Activated T-cell treated with anti-CD3 and anti-CD28 coated beads, Interleukin-2, amount 50 U/mL, for 24 hours (primary cell): Measurements from ENCODE around the gene ANP32B.
"Not testable (repeated sequence)": the region's sequence is repeated elsewhere in the genome, so short reads cannot be mapped to it uniquely, and the experiment has no call there.

Source experiments
- DNase-seq: peaks from one replicate; pipeline ENCODE4 v3.0.0-alpha.2; 2020
- H3K27ac Mint-ChIP-seq: 2 replicates; pipeline ENCODE4 v1.8.0; 2020; ENCODE audit warnings: mild to moderate bottlenecking, mixed read lengths
- H3K27me3 Mint-ChIP-seq: 2 replicates; pipeline ENCODE4 v1.8.0; 2020; ENCODE audit warnings: mixed read lengths
- H3K36me3 Mint-ChIP-seq: 2 replicates; pipeline ENCODE4 v1.8.0; 2020; ENCODE audit warnings: low read depth, mixed read lengths
- H3K4me1 Mint-ChIP-seq: 2 replicates; pipeline ENCODE4 v1.8.0; 2020; ENCODE audit warnings: low read depth, mixed read lengths
- H3K4me3 Mint-ChIP-seq: 2 replicates; pipeline ENCODE4 v1.8.0; 2020; ENCODE audit warnings: mild to moderate bottlenecking, moderate library complexity, mixed read lengths
- H3K9me3 Mint-ChIP-seq: 2 replicates; pipeline ENCODE4 v1.8.0; 2020; ENCODE audit warnings: mixed read lengths

ANP32B gene

DNA sequence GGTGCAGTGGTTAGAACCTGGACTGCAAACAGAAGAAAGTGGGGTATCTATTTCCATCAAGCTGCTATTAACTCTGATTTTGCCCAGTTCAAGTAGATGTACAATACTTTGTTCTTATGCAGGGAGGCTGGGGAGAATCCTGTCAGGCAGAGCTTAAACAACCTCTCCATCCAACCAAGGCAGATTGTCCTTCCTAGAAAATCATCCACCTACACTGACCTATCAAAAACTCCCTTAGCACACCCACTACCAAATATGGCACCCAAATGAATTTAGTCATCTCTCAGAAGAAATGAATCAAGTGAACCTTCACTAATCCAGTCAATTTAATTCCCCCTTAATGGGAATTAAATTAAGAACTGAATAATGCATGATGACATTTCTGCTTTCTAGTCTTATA is 26.8 kb upstream of the ANP32B start:
- H3K27me3 Mint-ChIP-seq: no peaks in the 10 kb centered on the region
- no peaks in the 10 kb centered on the region for H3K9me3 Mint-ChIP-seq
- peaks cover 9% of the 10 kb centered on the region for H3K4me1 Mint-ChIP-seq
- H3K36me3 Mint-ChIP-seq: no peaks in the 10 kb centered on the region
- no peak overlapping the region for H3K4me3 Mint-ChIP-seq
- DNase-seq: no peak
- H3K27ac Mint-ChIP-seq: no peak overlapping the region

DNA sequence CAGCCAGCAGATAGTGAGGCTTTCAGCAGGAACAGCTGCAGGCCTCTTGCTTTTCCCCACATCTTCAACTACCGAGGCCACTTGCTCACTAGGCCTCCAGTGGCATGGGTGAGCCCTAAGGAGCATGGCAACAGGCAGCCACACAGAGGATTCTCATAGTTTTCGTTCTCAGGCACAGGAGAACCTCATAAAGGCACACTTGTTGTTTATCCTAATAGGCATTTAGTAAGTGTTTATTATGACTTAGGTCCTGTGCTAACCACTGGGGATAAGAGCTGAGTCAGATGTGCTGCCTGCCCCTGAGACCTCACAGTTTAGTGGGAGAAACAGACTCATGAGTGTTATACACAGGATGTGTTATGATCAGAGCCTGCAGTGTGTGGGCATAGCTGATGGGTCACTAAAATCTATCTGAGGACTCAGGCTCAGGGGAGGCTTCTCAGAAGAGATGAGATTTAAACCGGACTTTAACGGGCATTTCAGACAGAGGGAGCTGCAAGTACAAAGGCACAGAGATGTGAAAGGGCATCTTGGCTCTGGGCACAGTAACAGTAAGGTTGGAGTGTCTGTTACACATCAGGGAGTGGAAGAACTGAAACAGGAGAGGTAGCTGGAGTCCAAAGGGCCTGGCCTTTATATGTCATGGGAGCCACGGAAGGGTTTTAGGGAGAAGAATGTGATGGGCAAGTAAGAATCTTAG is 24.2 kb upstream of the ANP32B start:
- H3K27ac Mint-ChIP-seq: no peak overlapping the region
- no peak overlapping the region for H3K4me3 Mint-ChIP-seq
- no peaks in the 10 kb centered on the region for H3K9me3 Mint-ChIP-seq
- H3K27me3 Mint-ChIP-seq: no peaks in the 10 kb centered on the region
- no peaks in the 10 kb centered on the region for H3K36me3 Mint-ChIP-seq
- DNase-seq: no peak
- H3K4me1 Mint-ChIP-seq: peaks cover 9% of the 10 kb centered on the region

DNA sequence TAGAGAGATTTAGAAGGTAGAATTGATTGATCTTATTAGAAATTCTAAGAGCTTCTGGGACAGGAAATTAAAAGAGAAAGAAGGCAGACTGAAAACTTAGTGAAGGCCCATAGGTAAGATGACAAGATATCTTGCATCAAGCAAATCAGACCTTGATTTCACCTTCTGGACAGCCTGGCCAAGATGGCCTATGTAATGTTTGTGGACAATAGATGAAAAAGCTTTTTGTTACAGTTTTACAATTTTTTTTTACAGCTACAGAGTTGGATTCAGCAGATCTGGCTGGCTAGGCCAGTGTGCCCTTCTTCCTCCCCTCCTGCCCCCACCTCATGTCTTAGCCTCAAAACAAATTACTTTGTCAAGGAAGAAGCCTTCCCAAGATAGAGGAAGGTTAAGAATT is 23.6 kb upstream of the ANP32B start:
- H3K27me3 Mint-ChIP-seq: no peaks in the 10 kb centered on the region
- H3K9me3 Mint-ChIP-seq: no peaks in the 10 kb centered on the region
- peaks cover 9% of the 10 kb centered on the region for H3K4me1 Mint-ChIP-seq
- H3K36me3 Mint-ChIP-seq: no peaks in the 10 kb centered on the region
- DNase-seq: no peak
- no peak overlapping the region for H3K4me3 Mint-ChIP-seq
- no peak overlapping the region for H3K27ac Mint-ChIP-seq

DNA sequence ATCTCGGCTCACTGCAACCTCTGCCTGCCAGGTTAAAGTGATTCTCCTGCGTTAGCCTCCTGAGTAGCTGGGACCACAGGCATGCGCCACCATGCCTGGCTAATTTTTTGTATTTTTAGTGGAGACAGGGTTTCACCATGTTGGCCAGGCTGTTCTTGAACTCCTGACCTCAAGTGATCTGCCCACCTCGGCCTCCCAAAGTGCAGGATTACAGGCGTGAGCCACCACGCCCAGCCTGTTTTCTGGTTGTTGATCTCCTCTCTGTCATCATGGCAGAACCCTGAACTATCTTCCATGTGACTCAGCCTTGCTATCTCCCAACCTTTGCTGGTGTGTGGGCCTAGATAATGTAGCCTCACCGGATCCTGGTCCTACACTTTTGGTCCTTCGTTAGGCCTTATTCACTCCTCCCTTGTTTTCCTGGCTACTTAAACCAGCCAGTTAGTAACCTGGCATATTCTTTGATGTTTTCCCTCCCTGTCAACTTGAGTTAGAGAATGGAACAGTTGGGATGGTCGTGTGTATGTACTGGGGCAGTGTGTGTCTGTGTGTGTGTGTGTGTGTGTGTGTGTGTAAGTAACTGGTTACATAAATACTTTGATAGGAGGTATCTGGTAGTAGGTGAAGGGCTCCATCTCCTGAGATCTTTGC is 22.3 kb upstream of the ANP32B start:
- not testable (repeated sequence) for DNase-seq, H3K4me3 Mint-ChIP-seq, H3K9me3 Mint-ChIP-seq, H3K27ac Mint-ChIP-seq, H3K4me1 Mint-ChIP-seq, H3K36me3 Mint-ChIP-seq, H3K27me3 Mint-ChIP-seq

DNA sequence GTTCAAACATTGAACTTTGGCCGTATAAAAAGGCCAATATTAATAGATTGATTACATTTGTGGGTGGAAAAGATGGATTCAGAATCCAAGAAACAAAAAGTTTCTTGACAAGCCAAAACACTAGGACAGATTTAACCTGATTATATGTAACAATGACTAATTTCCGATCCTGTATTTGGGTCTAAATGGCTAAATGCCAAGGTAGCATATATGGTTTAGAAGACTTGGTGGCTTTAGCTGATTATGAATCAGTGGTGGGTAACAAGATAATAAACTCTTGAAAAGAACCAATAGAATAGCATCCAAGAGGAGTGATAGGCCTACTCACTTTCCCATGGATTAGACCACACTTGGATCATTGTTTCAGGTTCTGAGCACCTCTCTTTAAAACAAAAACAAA is 21.8 kb upstream of the ANP32B start:
- no peak overlapping the region for H3K4me3 Mint-ChIP-seq
- DNase-seq: no peak

DNA sequence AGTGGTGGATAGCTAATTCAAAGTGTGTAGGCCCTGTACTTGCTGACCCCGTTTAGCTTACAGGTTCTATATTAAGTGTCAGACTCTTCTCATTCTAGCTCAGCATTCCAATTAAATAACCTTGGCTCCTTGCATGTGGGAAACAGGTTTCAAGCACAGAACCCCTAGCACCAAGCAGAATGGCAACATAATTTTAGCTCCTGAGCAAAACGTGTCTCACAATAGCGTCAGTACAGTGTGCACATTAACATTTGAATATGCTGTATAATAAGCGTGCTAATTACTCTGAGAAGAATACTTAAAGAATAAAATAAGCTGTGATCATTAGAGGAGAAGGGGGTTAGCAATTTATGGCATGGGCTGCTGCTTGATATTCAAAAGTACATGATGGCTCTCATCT is 21.0 kb upstream of the ANP32B start:
- no peaks in the 10 kb centered on the region for H3K9me3 Mint-ChIP-seq
- H3K27ac Mint-ChIP-seq: no peak overlapping the region
- no peaks in the 10 kb centered on the region for H3K36me3 Mint-ChIP-seq
- no peak overlapping the region for H3K4me3 Mint-ChIP-seq
- no peak for DNase-seq
- peaks cover 3% of the 10 kb centered on the region for H3K4me1 Mint-ChIP-seq
- H3K27me3 Mint-ChIP-seq: no peaks in the 10 kb centered on the region

More for the DNA sequence above, 21.8 kb upstream of the ANP32B start:
- H3K27me3 Mint-ChIP-seq: no peaks in the 10 kb centered on the region
- H3K27ac Mint-ChIP-seq: no peak overlapping the region
- H3K36me3 Mint-ChIP-seq: no peaks in the 10 kb centered on the region
- H3K4me1 Mint-ChIP-seq: peaks cover 5% of the 10 kb centered on the region
- no peaks in the 10 kb centered on the region for H3K9me3 Mint-ChIP-seq

DNA sequence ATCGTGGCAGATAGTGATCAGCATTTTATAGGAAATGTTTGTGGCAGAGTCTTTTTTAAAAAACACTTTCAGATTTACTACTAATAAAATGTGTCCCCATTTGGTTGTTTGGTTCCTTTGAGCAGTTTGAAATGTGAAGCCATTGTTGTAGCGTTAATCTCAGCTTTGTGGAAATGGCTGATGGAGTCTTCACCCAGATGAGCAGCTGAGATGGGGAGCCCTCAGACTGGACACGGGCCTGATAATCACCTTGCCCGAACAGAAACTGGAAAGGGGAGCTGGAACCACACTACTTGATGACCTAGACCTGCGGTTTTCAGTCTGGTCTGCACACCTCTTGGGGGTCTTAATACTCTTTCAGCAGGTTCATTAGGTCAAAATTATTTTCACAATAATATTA is 20.6 kb upstream of the ANP32B start:
- Mint-ChIP-seq H3K4me1 (peaks cover 3% of the 10 kb centered on the region), H3K27me3 (no peaks in the 10 kb centered on the region), H3K27ac (no peak overlapping the region), H3K4me3 (no peak overlapping the region), H3K9me3 (no peaks in the 10 kb centered on the region), H3K36me3 (no peaks in the 10 kb centered on the region)
- DNase-seq: no peak

DNA sequence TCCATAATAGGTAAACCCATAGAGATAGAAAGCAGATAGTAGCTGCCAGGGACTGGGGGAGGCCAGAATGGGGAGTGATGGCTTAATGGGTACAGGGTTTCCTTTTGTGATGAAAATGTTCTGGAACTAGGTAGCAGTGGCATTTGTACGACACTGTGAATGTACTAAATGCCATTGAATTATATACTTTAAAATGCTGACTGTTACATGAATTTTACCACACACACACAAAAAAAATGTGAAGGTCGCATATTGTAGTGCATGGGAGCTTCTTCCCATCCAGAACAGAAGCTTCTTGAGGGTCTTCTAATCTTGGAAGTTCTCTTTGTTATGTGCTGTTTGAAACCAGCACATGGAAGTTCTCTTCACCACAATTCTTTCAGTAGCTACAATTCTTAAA is 19.9 kb upstream of the ANP32B start:
- Mint-ChIP-seq H3K4me1 (peaks cover 3% of the 10 kb centered on the region), H3K27ac (no peak overlapping the region), H3K27me3 (no peaks in the 10 kb centered on the region), H3K4me3 (no peak overlapping the region), H3K9me3 (no peaks in the 10 kb centered on the region), H3K36me3 (no peaks in the 10 kb centered on the region)
- no peak for DNase-seq

DNA sequence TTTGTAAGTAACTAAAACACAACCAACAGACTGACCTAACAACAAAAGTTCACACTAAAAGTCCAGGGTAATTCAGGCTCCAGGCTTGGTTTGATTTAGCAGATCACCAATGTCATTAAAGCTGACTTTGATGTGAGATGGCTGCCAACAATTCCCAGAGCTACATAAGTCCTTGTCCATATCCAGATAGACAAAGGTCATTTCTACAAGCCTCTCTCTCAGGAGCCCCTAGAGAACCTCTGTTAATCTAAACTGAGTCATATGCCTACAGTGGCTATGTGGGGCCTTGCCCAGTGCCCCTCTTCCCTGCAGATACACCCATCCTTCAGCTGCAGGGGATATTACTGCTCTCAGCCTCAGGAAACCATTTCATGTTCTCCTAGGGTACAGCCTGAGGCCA is 18.2 kb upstream of the ANP32B start:
- H3K27ac Mint-ChIP-seq: no peak overlapping the region
- H3K4me1 Mint-ChIP-seq: no peaks in the 10 kb centered on the region
- no peaks in the 10 kb centered on the region for H3K9me3 Mint-ChIP-seq
- H3K36me3 Mint-ChIP-seq: no peaks in the 10 kb centered on the region
- H3K4me3 Mint-ChIP-seq: no peak overlapping the region
- no peaks in the 10 kb centered on the region for H3K27me3 Mint-ChIP-seq
- DNase-seq: no peak

DNA sequence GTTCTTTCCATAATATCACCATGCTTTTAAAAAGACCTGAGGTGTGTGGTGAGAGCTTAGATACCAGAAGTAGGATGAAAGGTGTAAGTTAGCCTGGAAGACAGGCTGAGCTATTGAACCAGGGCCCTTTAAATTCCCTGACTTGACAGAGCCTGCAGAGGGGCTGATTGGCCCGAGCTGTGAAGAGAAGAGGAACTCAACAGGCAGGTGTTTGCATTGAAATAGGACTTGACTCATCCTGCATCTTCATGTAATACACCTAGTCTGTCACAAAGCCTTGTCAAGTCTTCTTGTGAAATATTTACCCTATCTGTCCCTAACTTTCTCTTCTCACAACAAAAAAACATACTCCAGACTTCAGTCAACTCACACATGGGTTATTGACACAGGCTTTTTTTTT is 16.6 kb upstream of the ANP32B start:
- Mint-ChIP-seq H3K27me3 (no peaks in the 10 kb centered on the region), H3K36me3 (no peaks in the 10 kb centered on the region), H3K9me3 (no peaks in the 10 kb centered on the region), H3K27ac (no peak overlapping the region), H3K4me1 (peaks cover 6% of the 10 kb centered on the region), H3K4me3 (no peak overlapping the region)
- no peak for DNase-seq

DNA sequence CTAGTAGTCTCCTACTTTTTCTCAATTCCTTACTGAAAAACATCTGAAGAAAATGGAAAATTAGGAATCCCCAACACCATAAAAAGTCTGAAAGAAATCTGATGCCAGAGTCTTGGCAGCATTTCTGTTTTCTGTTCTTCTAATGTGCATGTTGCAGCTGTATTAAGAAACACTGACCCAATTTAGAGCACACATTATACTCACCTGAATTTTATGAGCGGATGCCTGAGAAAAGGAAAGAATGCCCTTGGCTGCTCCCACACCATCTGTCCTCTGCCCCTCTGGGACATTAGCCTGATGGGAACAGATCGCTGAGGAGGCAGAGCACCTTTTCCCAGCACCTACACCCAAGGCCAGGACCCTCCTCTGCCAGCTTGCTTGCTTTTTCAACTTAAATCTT is 14.1 kb upstream of the ANP32B start:
- no peak for DNase-seq
- H3K27me3 Mint-ChIP-seq: no peaks in the 10 kb centered on the region
- no peaks in the 10 kb centered on the region for H3K9me3 Mint-ChIP-seq
- peaks cover 6% of the 10 kb centered on the region for H3K4me1 Mint-ChIP-seq
- H3K27ac Mint-ChIP-seq: peak overlapping the region; percentile 26
- H3K4me3 Mint-ChIP-seq: no peak overlapping the region
- no peaks in the 10 kb centered on the region for H3K36me3 Mint-ChIP-seq

DNA sequence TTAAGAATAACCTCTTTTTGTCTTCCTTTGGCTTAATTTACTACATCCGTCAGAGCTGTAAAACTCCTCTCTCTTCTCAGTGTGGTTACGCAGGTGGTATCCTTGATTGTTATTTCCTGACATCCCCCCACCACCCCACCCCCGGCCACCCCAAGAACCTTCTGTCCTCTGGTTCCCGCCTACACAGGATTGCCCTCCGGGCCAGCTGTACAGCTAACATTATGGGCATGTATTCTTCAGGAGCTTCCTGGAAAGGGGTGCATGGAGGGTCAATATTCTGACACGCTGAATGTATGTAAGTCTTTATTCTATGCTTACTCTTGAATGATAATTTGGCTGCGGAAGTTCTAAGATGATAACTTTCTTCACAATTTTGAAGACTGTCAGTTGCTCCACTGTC is 13.0 kb upstream of the ANP32B start:
- no peak overlapping the region for H3K4me3 Mint-ChIP-seq

DNA sequence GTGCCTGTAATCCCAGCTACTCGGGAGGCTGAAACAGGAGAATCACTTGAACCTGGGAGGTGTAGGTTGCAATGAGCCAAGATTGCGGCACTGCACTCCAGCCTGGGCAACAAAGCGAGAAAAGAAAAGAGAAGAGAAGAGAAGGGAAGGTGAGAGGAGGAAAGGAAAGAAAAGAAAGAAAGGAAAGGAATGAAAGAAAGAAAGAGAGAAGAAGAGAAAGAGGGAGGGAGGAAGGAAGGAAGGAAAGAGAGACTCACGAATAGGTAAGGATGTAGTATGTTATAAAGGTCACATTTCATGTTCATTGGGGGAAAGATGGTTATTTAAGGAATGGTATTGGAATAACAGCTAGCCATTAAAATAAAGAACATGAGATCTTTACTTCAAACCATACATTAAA is 10.4 kb upstream of the ANP32B start:
- H3K4me1 Mint-ChIP-seq: peaks cover 6% of the 10 kb centered on the region
- H3K4me3 Mint-ChIP-seq: no peak overlapping the region
- peaks cover 2% of the 10 kb centered on the region for H3K9me3 Mint-ChIP-seq
- no peak overlapping the region for H3K27ac Mint-ChIP-seq
- no peak for DNase-seq
- no peaks in the 10 kb centered on the region for H3K27me3 Mint-ChIP-seq
- H3K36me3 Mint-ChIP-seq: no peaks in the 10 kb centered on the region

More for the DNA sequence above, 13.0 kb upstream of the ANP32B start:
- Mint-ChIP-seq H3K27ac (no peak overlapping the region), H3K9me3 (peaks cover 1% of the 10 kb centered on the region), H3K27me3 (no peaks in the 10 kb centered on the region), H3K4me1 (peaks cover 6% of the 10 kb centered on the region), H3K36me3 (no peaks in the 10 kb centered on the region)
- DNase-seq: no peak

DNA sequence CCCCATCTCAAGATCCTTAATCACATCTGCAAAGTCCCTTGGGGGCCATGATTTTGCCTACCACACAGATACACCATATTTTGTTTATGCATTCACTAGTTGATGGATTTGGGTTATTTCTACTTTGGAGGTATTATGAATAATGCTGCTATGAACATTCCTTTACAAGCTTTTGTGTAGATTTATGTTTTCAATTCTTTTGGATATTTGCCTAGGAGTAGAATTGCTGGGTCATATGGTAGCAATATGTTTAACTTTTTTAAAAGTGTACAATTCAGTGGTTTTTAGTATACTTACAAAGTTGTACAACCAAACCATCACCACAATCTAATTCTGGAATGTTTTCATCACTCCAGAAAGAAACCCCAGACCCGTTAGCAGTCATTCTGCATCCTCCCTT is 7.8 kb upstream of the ANP32B start:
- Mint-ChIP-seq H3K4me3 (no peak overlapping the region), H3K27me3 (no peaks in the 10 kb centered on the region), H3K36me3 (no peaks in the 10 kb centered on the region), H3K27ac (no peak overlapping the region), H3K4me1 (peaks cover 14% of the 10 kb centered on the region), H3K9me3 (peaks cover 2% of the 10 kb centered on the region)
- DNase-seq: no peak

DNA sequence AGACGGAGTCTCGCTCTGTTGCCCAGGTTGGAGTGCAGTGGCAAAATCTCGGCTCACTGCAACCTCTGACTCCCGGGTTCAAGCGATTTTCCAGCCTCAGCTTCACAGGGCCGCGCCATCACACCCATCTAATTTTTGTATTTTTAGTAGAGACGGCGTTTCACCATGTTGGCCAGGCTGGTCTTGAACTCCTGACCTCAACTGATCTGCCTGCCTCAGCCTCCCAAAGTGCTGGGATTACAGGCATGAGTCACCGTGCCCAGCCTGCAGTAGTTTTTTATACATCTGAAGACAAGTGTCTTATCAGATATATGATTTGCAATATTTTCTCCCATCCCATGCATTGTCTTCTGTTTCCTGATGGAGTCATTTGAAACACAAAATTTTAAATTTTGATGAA is 6.5 kb upstream of the ANP32B start:
- not testable (repeated sequence) for H3K27ac Mint-ChIP-seq, H3K4me3 Mint-ChIP-seq, H3K36me3 Mint-ChIP-seq, H3K9me3 Mint-ChIP-seq, DNase-seq, H3K27me3 Mint-ChIP-seq
- peaks cover 23% of the 10 kb centered on the region for H3K4me1 Mint-ChIP-seq
